ENCODE results near the gene MYO19. TPM values are rescaled to one million over a fixed set of nuclear protein-coding genes. Genes with fewer than 3 reads are reported as not detected.
"Not testable (repeated sequence)": the region's sequence is repeated elsewhere in the genome, so short reads cannot be mapped to it uniquely, and the experiment has no call there.

The MYO19 gene
- total RNA-seq, 1 donor from 2014 or later: 16.1 TPM

DNA sequence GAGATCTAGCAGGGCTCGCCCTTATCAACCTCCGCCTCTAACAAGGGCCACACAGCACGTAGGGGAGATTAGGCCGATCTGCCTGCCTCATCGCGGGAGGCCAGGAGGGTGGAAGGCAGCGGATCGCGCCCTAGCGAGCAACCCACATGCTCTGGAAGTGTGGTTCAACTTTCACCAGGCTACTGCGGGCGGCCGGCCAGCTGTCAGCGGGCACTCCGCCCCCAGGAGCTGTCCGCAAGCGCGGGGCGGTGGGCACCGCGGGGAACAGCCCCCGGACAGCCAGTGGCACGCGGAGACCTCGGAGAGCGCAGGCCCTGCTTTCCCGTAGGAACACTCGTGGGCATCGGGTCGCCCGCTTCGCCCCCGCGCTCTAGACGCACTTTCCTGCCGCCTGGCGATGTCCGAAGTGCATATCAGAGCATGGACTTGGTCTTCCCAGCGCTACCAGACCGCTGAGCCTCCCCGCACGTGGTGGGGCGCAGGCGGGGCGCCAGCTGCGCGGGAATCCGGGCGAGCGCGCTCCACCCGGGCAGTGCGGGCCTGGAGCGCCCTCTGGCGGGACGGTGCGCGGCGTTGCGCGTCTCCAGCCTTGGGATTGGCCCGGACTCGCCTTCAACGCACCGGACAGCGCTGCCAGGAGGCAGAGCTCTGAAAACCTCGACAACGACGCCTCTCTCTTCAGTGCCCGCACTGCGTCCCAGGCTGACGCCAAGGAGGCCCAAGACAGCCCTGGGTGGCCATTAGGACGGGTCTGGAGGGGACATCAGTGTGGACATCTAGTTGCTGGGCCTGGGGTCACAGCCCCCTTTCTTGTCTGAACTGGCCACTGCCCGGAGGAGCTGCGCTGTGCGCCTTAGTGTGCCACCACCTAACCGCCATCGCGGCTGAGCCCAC lies 51.8 kb downstream of the MYO19 start:
- peak; percentile 89 for ATAC-seq
- DNase-seq (ENCODE audit: missing footprints): peak; percentile 92
- intact Hi-C loops (cut with DNase I): loop anchor here (2.0 kb wide), 1 partner anchor 514 kb away; no protein-coding TSS in a partner anchor

DNA sequence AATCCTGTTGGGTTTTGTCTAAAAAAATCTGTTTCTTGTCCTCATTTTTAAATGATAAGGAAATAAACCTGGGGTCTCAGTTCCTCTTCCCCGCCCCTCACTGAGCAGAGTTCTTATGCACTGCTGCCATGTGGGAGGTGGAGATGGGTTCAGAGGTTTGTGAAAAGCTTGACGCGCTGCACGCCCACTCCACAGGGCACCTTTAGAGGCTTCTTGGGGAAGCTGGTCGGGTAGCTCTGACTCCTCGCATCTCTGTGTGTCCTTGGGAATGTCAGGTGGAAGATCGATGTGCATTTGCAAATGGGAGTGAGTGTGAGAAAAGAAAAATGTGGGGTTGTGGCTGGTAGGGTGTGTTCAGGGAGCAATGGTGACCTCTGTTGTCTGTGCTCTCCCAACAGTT lies 52.8 kb downstream of the MYO19 start:
- ATAC-seq (no peak), DNase-seq (ENCODE audit: missing footprints) (no peak)
- intact Hi-C loops (cut with DNase I): loop anchor here (2.0 kb wide), 1 partner anchor 513 kb away; no protein-coding TSS in a partner anchor

DNA sequence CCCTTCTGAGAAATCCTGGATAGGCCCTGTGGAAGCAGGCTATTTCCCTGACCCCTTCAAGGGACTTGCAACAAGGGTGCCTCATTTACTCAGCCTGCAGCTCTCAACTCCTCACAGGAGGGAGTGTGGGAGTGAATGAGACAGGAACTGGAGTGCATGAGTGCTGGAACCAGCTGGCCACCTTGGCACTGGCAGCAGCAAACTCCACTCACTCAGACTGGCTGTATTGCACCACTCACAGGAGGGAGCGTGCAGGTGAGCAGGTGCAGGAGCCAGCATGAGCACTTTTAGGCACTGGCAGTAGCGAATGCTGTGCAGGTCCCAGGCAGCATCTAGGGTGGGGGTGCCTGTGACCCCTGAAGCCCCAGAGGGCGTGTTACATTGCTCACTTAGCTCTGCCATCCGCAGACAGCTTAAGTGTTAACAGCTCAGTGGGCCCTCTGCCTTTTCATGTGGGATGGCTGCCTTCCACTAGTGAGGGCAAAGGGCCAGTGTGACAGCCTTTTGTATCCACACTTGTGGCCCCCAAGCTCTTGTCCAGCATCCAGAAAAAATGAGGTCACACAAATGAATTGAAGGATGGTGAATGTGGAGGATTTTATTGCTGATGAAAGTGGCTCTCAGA lies 59.2 kb downstream of the MYO19 start:
- intact Hi-C loops (cut with DNase I): no loop called here
- no peak for DNase-seq (ENCODE audit: missing footprints)
- no peak for ATAC-seq

DNA sequence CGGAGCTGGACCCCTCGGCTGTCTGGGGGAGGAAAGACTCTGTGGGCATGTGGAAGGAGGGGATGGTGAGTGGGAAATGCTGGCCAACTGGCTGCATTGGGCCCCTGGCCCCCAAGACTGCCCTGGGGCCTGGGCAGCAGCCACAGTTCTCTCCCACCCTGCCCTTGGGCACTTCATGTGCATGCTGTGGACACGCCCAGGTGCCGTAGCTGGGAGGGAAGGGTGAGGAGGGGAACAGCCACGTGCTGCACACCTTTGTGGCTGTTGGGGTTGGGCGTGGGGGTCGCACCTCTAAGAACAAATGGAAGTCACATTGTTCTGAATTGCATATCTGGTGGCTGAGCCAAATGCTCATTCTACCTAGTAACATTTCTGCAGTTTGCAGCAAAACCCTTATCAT lies 60.1 kb downstream of the MYO19 start:
- intact Hi-C loops (cut with DNase I): no loop called here
- ATAC-seq (no peak), DNase-seq (ENCODE audit: missing footprints) (no peak)

DNA sequence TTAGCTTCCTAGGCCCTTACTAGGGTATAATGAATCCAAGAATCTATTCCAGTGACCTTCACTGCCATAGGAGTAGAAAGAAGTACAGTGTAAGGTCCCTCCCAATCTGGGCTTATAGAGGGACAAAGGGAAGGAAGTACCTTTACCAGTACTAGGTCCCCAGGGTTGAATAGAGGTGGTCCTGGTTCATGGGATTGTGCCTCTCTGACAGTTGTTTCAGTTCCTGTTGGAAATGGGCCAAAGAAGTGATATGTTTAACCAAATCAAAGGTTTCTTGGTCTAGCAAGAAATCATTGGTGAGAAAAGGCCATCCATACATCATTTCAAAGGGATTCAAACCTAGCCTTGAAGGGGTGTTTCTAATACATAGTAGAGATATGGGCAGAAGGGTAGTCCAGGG lies 64.2 kb downstream of the MYO19 start:
- no peak for DNase-seq (ENCODE audit: missing footprints)
- intact Hi-C loops (cut with DNase I): no loop called here
- no peak for ATAC-seq

DNA sequence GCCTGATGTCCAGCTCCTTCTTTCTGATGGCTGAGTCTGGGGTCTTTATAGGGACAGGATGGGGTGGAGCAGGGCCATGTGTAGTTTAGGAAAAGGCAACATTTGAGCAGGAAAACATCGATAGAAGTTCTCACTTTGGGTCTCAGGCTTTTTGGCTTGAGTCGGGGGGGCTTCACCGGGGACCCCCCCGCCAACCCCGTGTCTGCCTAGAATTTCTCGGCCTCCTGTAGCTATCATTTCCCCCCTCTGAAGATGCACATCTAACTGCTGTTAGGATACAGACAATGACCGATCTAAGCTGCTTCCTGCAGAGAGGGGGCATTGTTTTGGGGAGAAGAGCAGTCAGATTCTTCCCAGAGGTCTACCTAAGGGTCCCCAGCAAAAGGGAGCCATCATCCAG lies 64.9 kb downstream of the MYO19 start:
- DNase-seq (ENCODE audit: missing footprints): no peak
- intact Hi-C loops (cut with DNase I): no loop called here

DNA sequence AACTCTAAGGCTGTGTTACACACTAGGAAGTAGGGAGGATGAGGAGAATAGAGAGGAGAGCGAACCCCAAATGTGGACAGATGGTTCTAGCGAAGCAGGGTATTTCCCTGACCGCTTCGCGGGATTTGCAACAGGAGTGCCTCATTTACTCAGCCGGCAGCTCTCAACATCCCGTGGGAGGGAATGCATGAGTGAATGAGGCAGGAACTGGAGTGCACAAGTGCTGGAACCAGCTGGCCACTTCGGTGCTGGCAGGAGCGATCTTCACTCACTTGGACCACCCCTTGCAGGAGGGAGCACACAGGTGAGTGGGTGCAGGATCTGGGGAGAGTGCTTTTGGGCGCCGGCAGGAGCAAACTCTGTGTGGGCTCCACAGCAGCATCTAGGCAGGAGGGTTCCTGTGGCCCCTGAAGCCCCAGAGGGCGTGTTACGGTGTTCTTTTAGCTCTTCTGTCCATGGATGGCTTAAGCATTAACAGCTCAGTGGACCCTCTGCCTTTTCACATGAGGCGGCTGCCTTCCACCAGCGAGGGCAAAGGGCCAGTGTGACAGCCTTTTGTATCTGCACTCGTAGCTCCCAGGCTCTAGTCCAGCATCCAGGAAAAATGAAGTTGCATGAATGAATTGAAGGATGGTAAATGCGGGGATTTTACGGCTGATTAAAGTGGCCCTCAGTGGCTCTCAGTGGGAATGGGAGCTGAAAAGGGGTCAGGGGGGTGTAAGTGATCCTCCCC lies 65.6 kb downstream of the MYO19 start:
- intact Hi-C loops (cut with DNase I): no loop called here
- ATAC-seq: no peak
- no peak for DNase-seq (ENCODE audit: missing footprints)

More for the DNA sequence above, 64.9 kb downstream of the MYO19 start:
- ATAC-seq: no peak

DNA sequence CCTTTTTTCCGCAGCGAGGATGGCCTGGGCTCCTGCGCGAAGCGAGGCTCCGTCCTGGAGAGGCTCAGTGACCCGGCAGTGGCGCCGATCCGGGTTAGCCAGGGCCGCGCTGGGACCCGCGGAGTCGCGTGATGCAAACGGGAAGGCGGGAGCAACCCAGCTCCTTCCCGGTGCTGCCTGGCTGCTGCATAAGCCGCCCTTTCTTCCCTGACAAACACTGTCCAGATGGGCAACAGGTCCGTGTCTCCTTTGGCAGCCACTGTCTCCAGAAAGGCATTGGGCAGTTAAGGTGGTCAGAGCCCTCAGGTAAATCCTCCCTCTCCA lies 69.9 kb downstream of the MYO19 start:
- DNase-seq (ENCODE audit: missing footprints) (no peak), ATAC-seq (no peak)
- intact Hi-C loops (cut with DNase I): no loop called here

DNA sequence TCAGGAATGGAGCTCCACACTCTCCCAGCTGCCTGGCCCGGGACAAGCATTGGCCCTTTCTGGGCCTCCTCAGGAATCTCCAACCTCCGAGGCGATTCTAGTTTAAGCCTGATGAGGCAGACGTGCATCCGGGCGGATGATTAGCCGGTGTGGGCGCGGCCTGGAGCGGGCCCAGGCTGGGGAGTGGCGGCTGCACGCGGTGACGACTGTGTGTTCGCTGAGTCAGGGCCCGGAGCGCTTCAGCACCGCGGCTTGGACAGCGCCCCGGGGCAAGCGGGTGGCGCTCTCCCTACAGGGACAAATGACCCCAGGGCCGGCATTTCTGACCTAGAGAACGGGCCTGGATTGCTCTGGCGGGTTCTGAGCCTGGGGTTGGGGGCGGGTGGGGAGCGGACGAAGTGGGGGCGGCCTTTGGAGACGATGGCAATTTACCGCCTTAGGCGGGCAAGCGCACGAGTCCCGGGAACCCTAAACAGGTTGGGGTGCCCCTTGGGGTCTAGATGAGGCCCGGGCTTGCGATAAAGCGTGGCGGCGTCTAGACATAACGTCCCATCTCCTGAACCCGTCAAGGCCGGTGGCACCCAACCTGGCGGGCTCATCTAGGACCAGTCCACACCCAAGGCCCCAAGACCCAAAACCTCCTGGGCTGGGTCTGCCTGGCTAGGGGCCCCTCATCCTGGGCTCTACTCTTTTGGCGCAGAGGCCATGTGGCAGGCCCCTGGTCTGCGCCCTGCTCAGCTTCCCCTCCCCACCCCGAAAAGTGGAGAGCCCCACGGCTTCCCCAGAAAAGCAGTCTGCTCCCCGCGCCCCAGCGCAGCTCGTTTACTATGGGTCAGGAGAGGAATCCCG lies 70.5 kb downstream of the MYO19 start:
- DNase-seq (ENCODE audit: missing footprints) (peak; percentile 77), ATAC-seq (peak; percentile 71)
- intact Hi-C loops (cut with DNase I): no loop called here

DNA sequence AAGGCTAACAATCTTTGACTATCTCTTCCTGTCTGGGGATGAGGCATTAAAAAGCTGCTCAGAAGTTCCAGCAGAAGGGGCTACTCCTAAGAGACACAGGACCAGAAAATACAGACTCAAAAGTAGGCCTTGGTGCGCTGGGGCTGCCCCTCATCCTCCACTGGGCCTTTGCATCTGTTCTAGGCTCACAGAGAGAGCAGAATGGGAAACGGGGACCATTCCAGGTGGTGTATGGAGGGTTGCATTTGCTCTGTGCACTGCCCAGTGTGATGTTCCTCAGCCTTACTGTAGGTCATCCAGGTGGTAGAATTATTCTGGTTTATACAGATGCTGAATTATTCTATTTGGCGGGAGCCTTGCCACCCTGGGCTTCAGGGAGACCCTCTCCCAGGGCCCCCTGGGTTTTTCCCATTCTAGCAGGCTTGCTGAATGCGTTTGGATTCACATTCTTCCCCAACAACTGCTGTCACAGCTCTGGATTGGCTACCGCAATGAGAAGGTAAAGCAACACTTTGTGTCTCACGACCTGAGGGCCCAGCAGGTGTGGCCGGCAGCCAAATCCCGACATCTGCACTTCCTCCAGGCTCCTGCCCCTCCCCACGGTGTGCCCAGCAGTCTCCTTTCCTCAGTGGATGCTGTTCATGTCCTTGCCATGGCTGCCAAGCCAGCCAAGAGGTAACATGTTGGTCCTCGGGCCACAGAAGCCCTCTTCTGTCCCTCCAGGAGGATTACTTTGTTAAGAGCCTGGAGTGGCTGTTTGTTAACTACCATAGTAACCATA lies 73.1 kb downstream of the MYO19 start:
- DNase-seq (ENCODE audit: missing footprints) (no peak), ATAC-seq (no peak)
- intact Hi-C loops (cut with DNase I): no loop called here

DNA sequence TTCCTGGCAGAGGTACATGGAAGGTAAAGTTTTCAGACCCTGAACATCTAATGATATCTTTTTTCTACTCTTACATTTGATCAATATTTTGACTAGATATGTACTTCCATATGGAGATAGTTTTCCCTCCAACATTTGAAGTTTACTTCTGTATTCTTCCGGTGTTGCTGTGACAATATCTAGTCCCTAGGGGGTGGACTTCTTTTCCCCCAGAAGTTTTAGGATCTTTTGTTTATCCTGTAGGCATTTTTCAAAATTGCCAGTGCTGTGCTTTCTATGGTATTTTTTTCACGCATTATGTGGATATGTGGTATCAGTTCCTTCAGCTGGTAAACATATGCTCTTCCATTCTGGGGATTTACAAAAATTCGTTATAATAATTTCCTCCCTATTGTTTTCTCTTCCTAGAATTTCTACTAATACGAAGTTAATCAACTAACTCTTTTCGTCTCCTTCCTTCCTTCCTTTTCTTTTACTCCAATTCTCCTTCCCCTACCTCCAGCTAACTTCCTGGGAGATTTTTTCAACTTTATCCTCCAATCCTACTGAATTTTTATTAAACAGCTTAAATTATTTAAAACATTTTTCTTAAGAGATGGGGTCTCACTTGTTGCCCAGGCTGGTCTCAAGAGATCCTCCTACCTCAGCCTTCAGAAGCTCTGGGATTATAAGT lies 74.3 kb downstream of the MYO19 start:
- DNase-seq (ENCODE audit: missing footprints): no peak
- ATAC-seq: no peak
- intact Hi-C loops (cut with DNase I): no loop called here

DNA sequence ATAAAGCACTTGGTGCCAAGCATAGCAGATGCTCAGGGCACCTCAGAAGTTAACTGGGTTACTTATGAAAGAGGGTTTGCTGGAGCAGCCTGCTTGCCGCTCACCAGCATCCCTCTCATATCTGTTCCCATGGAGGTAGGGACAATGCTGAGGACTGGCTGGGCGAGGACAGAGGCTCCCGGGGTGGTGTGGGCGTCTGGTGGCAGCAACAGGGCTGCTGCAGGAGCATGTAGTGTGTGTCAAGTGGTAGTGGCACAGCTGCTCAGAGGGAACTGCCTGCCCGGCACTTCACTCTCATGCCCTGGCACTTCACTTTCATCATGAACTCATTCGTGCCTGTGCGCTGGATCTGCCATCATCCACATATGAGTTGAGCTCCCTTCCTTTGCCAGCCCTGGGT lies 75.1 kb downstream of the MYO19 start:
- no peak for ATAC-seq
- intact Hi-C loops (cut with DNase I): no loop called here
- no peak for DNase-seq (ENCODE audit: missing footprints)

DNA sequence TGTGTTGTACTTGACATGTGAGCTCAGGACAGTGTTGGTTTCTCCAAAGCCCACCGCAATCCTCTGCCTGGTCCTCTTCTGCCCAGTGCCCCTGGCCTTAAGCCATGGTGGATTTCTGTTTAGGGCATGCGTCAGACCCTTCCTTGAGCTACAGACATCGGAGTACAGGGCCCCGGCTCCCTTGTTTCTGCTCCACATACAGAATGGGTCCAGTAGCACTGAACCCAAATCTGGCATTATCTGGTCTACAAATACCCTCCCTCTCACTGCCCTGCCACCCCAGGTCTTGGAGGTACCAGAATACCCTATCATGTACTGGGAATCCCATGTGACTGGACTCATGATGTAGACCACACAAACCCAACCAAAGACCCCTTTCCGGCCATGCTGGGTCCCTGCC lies 75.6 kb downstream of the MYO19 start:
- no peak for ATAC-seq
- intact Hi-C loops (cut with DNase I): no loop called here

DNA sequence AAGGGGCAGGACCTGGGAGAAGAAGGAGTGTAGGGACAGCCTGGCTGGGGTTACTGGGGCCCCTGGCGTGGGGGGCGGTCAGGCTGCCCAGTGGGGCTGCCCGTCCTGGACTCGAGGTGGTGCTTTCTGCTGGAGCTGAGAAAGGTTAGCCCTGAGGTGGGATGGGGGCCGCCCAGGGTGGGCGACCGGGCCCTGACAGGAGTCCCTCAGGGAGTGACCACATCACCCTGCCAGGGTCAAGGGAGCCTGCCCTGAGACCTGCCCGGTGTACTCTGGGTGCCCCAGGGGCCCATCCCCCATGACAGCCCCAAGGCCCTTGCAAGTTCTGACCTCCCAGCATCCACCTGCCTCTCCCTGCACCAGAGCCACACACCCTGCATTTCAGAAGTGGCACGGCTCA lies 77.0 kb downstream of the MYO19 start:
- ATAC-seq; intact Hi-C loops (cut with DNase I); DNase-seq (ENCODE audit: missing footprints): not testable (repeated sequence)

More for the DNA sequence above, 75.6 kb downstream of the MYO19 start:
- no peak for DNase-seq (ENCODE audit: missing footprints)

DNA sequence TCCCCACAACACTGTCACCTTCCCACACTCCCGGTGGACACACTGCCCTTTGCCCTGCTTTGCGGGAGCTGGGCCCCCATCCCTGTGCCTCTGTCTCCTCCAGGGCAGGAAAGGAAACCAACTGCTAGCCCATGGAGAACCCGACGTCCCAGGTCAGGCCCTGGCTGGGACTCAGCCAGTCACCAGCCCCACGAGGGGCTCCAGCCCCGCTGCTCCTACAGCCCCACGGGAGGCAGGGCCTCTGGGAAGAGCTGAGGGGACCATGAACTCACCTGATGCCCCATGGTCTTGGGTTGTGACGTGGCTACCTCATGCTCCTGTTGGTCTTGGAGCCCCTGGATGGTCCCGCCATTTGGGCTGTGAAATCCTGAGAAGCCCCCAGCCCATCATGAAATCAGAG lies 81.8 kb downstream of the MYO19 start:
- DNase-seq (ENCODE audit: missing footprints); ATAC-seq; intact Hi-C loops (cut with DNase I): not testable (repeated sequence)

DNA sequence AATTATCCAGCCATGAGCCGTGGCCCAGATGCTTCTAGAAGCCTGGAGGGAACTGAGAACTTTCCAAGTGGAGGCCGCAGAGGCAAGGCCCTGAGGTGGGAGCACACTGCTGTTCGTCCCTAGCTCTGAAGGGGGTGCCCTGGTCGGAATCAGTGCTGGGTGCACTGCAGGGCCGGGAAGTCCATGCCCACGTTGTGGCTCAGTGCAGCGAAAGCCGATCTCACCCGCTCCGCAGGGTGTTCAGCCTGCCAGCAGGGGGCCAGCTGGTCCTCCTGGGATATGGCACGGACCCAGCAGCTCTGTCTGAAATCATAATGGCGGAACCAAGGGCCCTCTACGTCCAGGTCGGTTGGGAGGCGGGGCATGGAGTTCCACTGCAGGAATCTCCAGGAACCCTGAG lies 84.7 kb downstream of the MYO19 start:
- ATAC-seq; DNase-seq (ENCODE audit: missing footprints); intact Hi-C loops (cut with DNase I): not testable (repeated sequence)
